Activated T-helper 9 cell treated with anti-CD3 and anti-CD28 coated beads, Interleukin-2, amount 50 U/mL, for 16 hours (primary cell): ENCODE data around the gene CHST15.

ENCODE experiments used
- DNase-seq: peaks from one replicate; pipeline ENCODE4 v3.0.0-alpha.2; 2020; ENCODE audit warnings: low read depth

CHST15 gene

GRCh38 chr10:124029559-124029958 lies 63.8 kb downstream of the CHST15 start:
- no peak for DNase-seq

- DNase-seq = no peak
These were observed 64.5 kb downstream of the CHST15 start for GRCh38 chr10:124028700-124029480.

- no peak for DNase-seq
These were observed 65.7 kb downstream of the CHST15 start for GRCh38 chr10:124027651-124028050.

GRCh38 chr10:124027031-124027611 lies 66.3 kb downstream of the CHST15 start:
- no peak for DNase-seq

- no peak for DNase-seq
These were observed 66.8 kb downstream of the CHST15 start for GRCh38 chr10:124026589-124026939.

GRCh38 chr10:124025660-124026588 lies 67.5 kb downstream of the CHST15 start:
- DNase-seq = no peak

GRCh38 chr10:124025152-124025551 lies 68.2 kb downstream of the CHST15 start:
- no peak for DNase-seq

- DNase-seq = no peak
These were observed 71.3 kb downstream of the CHST15 start for GRCh38 chr10:124022066-124022465.

- DNase-seq = no peak
These were observed 72.2 kb downstream of the CHST15 start for GRCh38 chr10:124020981-124021815.

GRCh38 chr10:124019886-124020797 lies 73.3 kb downstream of the CHST15 start:
- DNase-seq = no peak

- no peak for DNase-seq
These were observed 74.4 kb downstream of the CHST15 start for GRCh38 chr10:124018886-124019525.

GRCh38 chr10:124017729-124018128 lies 75.7 kb downstream of the CHST15 start:
- no peak for DNase-seq

GRCh38 chr10:124016804-124017375 lies 76.5 kb downstream of the CHST15 start:
- no peak for DNase-seq

- DNase-seq = no peak
These were observed 77.4 kb downstream of the CHST15 start for GRCh38 chr10:124015991-124016390.

- no peak for DNase-seq
These were observed 78.8 kb downstream of the CHST15 start for GRCh38 chr10:124014416-124015154.

- no peak for DNase-seq
These were observed 79.5 kb downstream of the CHST15 start for GRCh38 chr10:124013916-124014315.

GRCh38 chr10:124012991-124013390 lies 80.4 kb downstream of the CHST15 start:
- DNase-seq = no peak

GRCh38 chr10:124012583-124012982 lies 80.8 kb downstream of the CHST15 start:
- DNase-seq = no peak

- DNase-seq = no peak
These were observed 81.3 kb downstream of the CHST15 start for GRCh38 chr10:124012066-124012465.
